ENCODE data around the gene TLR9.

GRCh38 chr3:52218937-52219650, 6.4 kb downstream of the TLR9 start:
- TF ChIP-seq CTCF (IDR thresholded peaks at IDR 0.05 in 2 of 3, conservative IDR thresholded peaks at IDR 0.05 in 1 of 3; ENCODE audit: insufficient read depth in 2 of 3, low read depth in 1 of 3, low read length in 3 of 3) (no peak), RBM34 (IDR thresholded peaks at IDR 0.05; ENCODE audit: borderline replicate concordance, insufficient read depth, low read length) (no peak), HDAC2 (IDR thresholded peaks at IDR 0.05) (no peak), EZH2 (IDR thresholded peaks at IDR 0.05; ENCODE audit: borderline replicate concordance, low read depth, low read length) (no peak), ETS1 (conservative IDR thresholded peaks at IDR 0.05; ENCODE audit: control insufficient read depth, low read depth, low read length) (no peak), HNRNPLL (IDR thresholded peaks at IDR 0.05; ENCODE audit: low read depth, low read length, poor library complexity, severe bottlenecking) (no peak), RBM15 (IDR thresholded peaks at IDR 0.05; ENCODE audit: insufficient read depth, low read length) (no peak), ZFP1 (CRISPR knock-in tag; IDR thresholded peaks at IDR 0.05) (no peak), CREB1 (IDR thresholded peaks at IDR 0.05) (no peak), CREB1 (CRISPR knock-in tag; IDR thresholded peaks at IDR 0.05) (no peak), MXI1 (IDR thresholded peaks at IDR 0.05; ENCODE audit: low read depth, low read length) (no peak), KDM1A (IDR thresholded peaks at IDR 0.05) (no peak), TCF7 (IDR thresholded peaks at IDR 0.05; ENCODE audit: borderline replicate concordance) (no peak)

Data from K562 (cell line).